GM04504 (cell line): ENCODE data around the gene AUH.

Source experiments
- DNase-seq: peaks from one replicate; pipeline ENCODE4 v3.0.0-alpha.2; 2012; ENCODE audit warnings: low read depth

Gene AUH

GRCh38 chr9:91188719-91189590 lies 172.8 kb downstream of the AUH start:
- no peak for DNase-seq

GRCh38 chr9:91187965-91188344 lies 173.8 kb downstream of the AUH start:
- peak; percentile 83 for DNase-seq

GRCh38 chr9:91187311-91187964 lies 174.3 kb downstream of the AUH start:
- DNase-seq = no peak

- no peak for DNase-seq
Measured at GRCh38 chr9:91186632-91187108, 175.0 kb downstream of the AUH start.

- DNase-seq = no peak
Measured at GRCh38 chr9:91185193-91185886, 176.4 kb downstream of the AUH start.

GRCh38 chr9:91182429-91183225 lies 179.1 kb downstream of the AUH start:
- no peak for DNase-seq

DNA sequence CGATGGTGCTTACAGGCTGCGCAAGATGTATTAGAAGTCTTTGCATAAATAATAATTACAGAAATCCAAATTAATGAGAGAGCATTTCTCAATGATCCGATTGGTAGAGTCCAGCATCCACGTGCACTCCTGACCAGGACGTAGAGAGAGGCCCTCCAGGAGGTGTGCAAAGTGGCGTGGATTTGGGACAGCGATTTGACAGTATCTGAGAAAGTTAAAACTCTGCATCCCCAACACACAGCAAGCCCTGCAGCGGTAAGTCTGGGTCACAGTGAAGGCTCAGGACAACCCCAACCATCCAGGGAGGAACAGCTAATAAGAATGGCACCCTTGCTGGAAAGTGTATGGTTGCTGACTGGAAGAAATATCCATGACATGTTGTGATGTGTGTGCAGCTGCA lies 180.2 kb downstream of the AUH start:
- DNase-seq = no peak

- no peak for DNase-seq
Measured at GRCh38 chr9:91180930-91181268, 180.8 kb downstream of the AUH start.

DNA sequence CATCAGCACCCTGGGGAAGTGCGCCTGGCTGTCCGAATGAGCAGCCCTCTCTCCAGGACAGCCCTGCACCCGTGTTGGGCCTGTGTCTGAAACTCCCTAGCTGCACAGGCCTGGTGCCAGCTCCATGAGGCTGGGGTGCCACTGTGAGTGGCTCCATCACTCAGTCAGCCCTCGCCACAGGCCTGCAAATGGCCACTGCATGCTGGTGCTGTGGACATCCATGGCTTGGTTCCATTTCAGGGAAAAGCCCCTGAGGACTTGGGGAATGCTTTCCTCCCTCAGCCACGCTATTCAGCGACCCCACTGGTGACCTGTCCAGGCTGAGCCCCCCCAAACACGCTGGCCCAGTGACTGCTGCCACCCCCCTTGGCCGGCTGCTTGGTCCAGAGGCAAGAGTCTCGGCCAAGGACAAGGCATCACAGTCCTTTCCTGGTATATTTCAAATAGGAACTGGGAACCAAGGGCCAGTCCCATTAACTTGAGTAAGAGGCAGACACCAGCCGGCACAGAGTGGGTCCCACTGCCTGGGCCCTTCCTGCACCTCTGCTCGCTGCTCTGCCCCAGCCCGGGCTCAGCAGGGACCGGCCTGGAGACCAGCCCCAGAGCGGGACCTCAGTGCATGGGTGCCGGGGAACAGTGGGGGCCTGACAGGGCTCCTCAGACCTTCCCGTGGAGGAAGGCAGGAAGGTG lies 181.3 kb downstream of the AUH start:
- DNase-seq = no peak

GRCh38 chr9:91179237-91180138 lies 182.2 kb downstream of the AUH start:
- DNase-seq = no peak

DNA sequence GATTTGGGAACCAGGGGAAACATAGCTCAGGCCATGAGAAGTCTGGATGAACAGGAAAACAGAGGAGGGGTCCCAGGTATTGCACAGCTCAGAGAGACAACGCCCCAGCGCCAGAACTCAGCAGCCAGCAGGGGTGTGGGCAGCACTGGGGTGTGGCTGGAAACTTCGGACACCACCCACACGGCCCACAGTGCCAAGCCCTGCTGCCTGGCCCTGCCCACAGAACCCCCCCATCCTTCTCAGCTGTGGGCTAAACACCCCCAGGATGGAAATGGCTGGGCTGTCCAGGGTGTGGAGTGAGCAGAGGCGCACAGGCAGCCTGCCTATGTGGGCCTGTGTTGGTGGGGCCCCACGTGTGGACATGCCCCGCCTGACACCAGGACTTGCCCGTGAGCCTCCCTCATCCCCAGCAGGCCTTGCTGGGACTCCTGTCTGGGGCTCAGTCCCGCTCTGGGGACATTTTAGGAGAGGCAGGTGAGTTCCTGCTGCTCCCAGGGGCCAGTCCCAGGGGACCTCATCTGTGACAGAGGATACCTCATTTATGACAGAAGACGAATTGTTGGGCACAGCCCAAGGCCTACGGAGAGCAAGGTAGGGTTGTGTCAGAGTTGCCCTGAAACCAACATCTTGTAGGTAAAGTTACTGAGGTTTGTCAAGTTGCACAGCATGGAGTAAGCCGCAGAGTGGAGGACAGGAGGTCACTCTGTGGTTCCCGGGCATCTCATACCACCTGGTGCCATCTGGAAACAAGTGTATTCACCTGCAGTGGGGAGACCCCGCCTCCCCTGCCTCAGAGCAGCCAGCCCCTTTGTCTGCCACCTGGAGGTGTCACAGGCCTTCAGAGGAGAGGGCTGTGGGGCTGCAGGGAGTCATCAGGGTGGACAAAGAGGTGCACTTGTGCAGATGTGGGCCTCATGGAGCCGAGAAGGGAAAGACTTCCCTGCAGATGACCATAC lies 183.2 kb downstream of the AUH start:
- DNase-seq = no peak

- no peak for DNase-seq
Measured at GRCh38 chr9:91177661-91178280, 183.9 kb downstream of the AUH start.

DNA sequence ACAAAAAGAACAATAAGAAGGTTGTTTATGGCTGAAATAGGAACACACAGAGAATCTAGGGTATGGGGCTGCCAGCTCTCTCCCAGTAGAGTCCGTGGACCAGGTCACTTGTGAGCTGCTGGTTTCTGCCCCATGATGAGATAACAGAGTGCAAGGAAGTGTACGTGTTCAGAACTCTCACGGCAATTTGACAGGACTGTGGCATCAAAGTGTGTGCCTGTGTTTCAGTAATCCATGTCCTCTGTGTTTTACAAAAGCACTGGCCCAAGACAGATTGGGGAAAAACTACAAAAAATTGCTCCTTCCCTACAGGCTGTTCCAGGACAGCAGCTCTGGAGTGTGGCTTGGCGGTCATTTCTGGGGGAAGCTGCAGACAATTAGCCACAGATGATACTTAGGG lies 184.6 kb downstream of the AUH start:
- no peak for DNase-seq

DNA sequence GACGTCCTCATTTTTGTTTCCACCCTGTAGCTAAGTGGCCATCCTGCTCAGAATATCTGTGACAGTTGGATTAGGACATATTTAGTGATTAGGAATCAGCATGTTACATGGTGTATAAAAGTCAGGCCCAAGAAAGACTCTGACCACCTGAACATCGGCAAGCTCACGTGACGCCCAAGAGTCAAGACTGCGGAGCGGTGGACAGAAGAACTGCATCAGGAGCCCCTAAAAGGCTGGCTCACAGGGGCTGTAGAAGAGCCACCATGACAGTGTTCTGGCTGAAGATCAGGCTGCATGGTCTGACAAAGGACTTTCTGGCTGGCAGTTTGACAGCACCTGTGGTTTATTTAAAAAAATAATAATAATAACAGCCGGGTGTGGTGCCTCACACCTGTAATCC lies 185.3 kb downstream of the AUH start:
- no peak for DNase-seq

- no peak for DNase-seq
Measured at GRCh38 chr9:91174772-91175171, 186.9 kb downstream of the AUH start.

GRCh38 chr9:91172329-91172728 lies 189.4 kb downstream of the AUH start:
- no peak for DNase-seq

GRCh38 chr9:91170951-91171350 lies 190.8 kb downstream of the AUH start:
- no peak for DNase-seq

GRCh38 chr9:91166796-91167366 lies 194.8 kb downstream of the AUH start:
- no peak for DNase-seq
